Activated naive CD4-positive, alpha-beta T cell treated with anti-CD3 and anti-CD28 coated beads, Interleukin-2, amount 50 U/mL, for 72 hours (primary cell): ENCODE results near the gene C14orf39. TPM values are rescaled to one million over a fixed set of nuclear protein-coding genes. Genes with fewer than 3 reads are reported as not detected.
"Not testable (repeated sequence)": the region's sequence is repeated elsewhere in the genome, so short reads cannot be mapped to it uniquely, and the experiment has no call there.

ENCODE experiments used
- ATAC-seq, 2 donors: fragments of 150-1000 bp; cut with Tn5 transposase; 2 replicates each; pipeline ENCODE4 v1.10.0; 2021; ENCODE audit warnings: mild to moderate bottlenecking in 2 of 2, moderate library complexity in 2 of 2
- DNase-seq, 2 donors: peaks; one replicate each; pipeline ENCODE4 v3.0.0; 2021 to 2022; ENCODE audit warnings: low spot score in 2 of 2
- H3K27ac Mint-ChIP-seq, 2 donors: one replicate each; pipeline ENCODE4 v1.8.0; 2022; ENCODE audit warnings: mild to moderate bottlenecking in 2 of 2, mixed read lengths in 2 of 2
- H3K36me3 Mint-ChIP-seq, 2 donors: one replicate each; pipeline ENCODE4 v1.8.0; 2022; ENCODE audit warnings: mixed read lengths in 2 of 2
- H3K9me3 Mint-ChIP-seq, 2 donors: one replicate each; pipeline ENCODE4 v1.8.0; 2022; ENCODE audit warnings: mixed read lengths in 2 of 2
- total RNA-seq, 2 donors: library from RNA; stranded (reverse); gene quantifications; one replicate each; pipeline ENCODE4 v1.2.3, GENCODE V29; 2022

C14orf39 gene
- total RNA-seq, 2 donors from 2014 or later, result not detected

GRCh38 chr14:60506462-60506984 is 20.7 kb upstream of the C14orf39 start:
- Mint-ChIP-seq H3K9me3 (no peaks in the 10 kb centered on the region), H3K36me3 (peaks cover 7 to 21% of the 10 kb centered on the region in 2 donors), H3K27ac (no peak overlapping the region)
- peak in 1 of 2 donors; percentile 5 for DNase-seq
- ATAC-seq, result no peak

GRCh38 chr14:60506010-60506409 is 20.1 kb upstream of the C14orf39 start:
- Mint-ChIP-seq H3K9me3 (no peaks in the 10 kb centered on the region), H3K27ac (no peak overlapping the region), H3K36me3 (peaks cover 7 to 21% of the 10 kb centered on the region in 2 donors)
- DNase-seq (no peak), ATAC-seq (no peak)

- peaks cover 7 to 18% of the 10 kb centered on the region in 2 donors for H3K36me3 Mint-ChIP-seq
These were observed 19.6 kb upstream of the C14orf39 start for GRCh38 chr14:60505448-60505847.

GRCh38 chr14:60502541-60502940 is 16.7 kb upstream of the C14orf39 start:
- H3K27ac Mint-ChIP-seq, result no peak overlapping the region
- DNase-seq (no peak), ATAC-seq (no peak)
- no peaks in the 10 kb centered on the region for H3K9me3 Mint-ChIP-seq
- H3K36me3 Mint-ChIP-seq, result peaks cover 3 to 12% of the 10 kb centered on the region in 2 donors

More at GRCh38 chr14:60505448-60505847, 19.6 kb upstream of the C14orf39 start:
- H3K27ac Mint-ChIP-seq, result no peak overlapping the region
- ATAC-seq (no peak), DNase-seq (no peak)
- H3K9me3 Mint-ChIP-seq, result no peaks in the 10 kb centered on the region

- ATAC-seq (no peak), DNase-seq (no peak)
- H3K27ac Mint-ChIP-seq, result no peak overlapping the region
- H3K36me3 Mint-ChIP-seq, result peaks cover 0 to 5% of the 10 kb centered on the region in 2 donors
- H3K9me3 Mint-ChIP-seq, result peaks cover 0 to 3% of the 10 kb centered on the region in 2 donors
These were observed 10.1 kb upstream of the C14orf39 start for GRCh38 chr14:60495946-60496345.

GRCh38 chr14:60490270-60490669 is 4.4 kb upstream of the C14orf39 start:
- DNase-seq, result no peak
- no peak for ATAC-seq
- peaks cover 0 to 3% of the 10 kb centered on the region in 2 donors for H3K9me3 Mint-ChIP-seq
- H3K27ac Mint-ChIP-seq, result no peak overlapping the region
- peaks cover 0 to 4% of the 10 kb centered on the region in 2 donors for H3K36me3 Mint-ChIP-seq

GRCh38 chr14:60488175-60488574 is 2.3 kb upstream of the C14orf39 start:
- DNase-seq (no peak), ATAC-seq (no peak)
- Mint-ChIP-seq H3K27ac (no peak overlapping the region), H3K36me3 (no peaks in the 10 kb centered on the region), H3K9me3 (no peaks in the 10 kb centered on the region)

GRCh38 chr14:60487211-60487610 is 1.3 kb upstream of the C14orf39 start:
- Mint-ChIP-seq H3K27ac (no peak overlapping the region), H3K36me3 (no peaks in the 10 kb centered on the region), H3K9me3 (no peaks in the 10 kb centered on the region)
- DNase-seq (no peak), ATAC-seq (no peak)

GRCh38 chr14:60485057-60485597 is 736 bp downstream of the C14orf39 start:
- H3K27ac Mint-ChIP-seq, result no peak overlapping the region
- no peak for DNase-seq
- H3K36me3 Mint-ChIP-seq, result peaks cover 0 to under 1% of the 10 kb centered on the region in 2 donors
- ATAC-seq, result no peak
- H3K9me3 Mint-ChIP-seq, result peaks cover 4% of the 10 kb centered on the region in 2 donors

- DNase-seq, result no peak
- ATAC-seq, result no peak
- H3K27ac Mint-ChIP-seq, result no peak overlapping the region
- H3K36me3 Mint-ChIP-seq, result peaks cover 0 to 4% of the 10 kb centered on the region in 2 donors
- H3K9me3 Mint-ChIP-seq, result peaks cover 4 to 10% of the 10 kb centered on the region in 2 donors
These were observed 3.1 kb downstream of the C14orf39 start for GRCh38 chr14:60482743-60483142.

GRCh38 chr14:60480248-60480647 is 5.6 kb downstream of the C14orf39 start:
- not testable (repeated sequence) for DNase-seq, ATAC-seq, H3K36me3 Mint-ChIP-seq, H3K27ac Mint-ChIP-seq, H3K9me3 Mint-ChIP-seq

- DNase-seq (no peak), ATAC-seq (no peak)
- H3K9me3 Mint-ChIP-seq, result no peaks in the 10 kb centered on the region
- no peak overlapping the region for H3K27ac Mint-ChIP-seq
- no peaks in the 10 kb centered on the region for H3K36me3 Mint-ChIP-seq
These were observed 30.0 kb downstream of the C14orf39 start for GRCh38 chr14:60455875-60456274.

- peaks cover 4 to 9% of the 10 kb centered on the region in 2 donors for H3K9me3 Mint-ChIP-seq
- no peak overlapping the region for H3K27ac Mint-ChIP-seq
- no peaks in the 10 kb centered on the region for H3K36me3 Mint-ChIP-seq
- ATAC-seq (no peak), DNase-seq (no peak)
These were observed 55.6 kb downstream of the C14orf39 start for GRCh38 chr14:60430276-60430675.

- Mint-ChIP-seq H3K36me3 (no peaks in the 10 kb centered on the region), H3K9me3 (peaks cover 6% of the 10 kb centered on the region in 2 donors), H3K27ac (no peak overlapping the region)
- no peak for DNase-seq
- no peak for ATAC-seq
These were observed 65.8 kb downstream of the C14orf39 start for GRCh38 chr14:60420050-60420449.

GRCh38 chr14:60397550-60397949 is 88.3 kb downstream of the C14orf39 start:
- H3K9me3 Mint-ChIP-seq, DNase-seq, H3K36me3 Mint-ChIP-seq, H3K27ac Mint-ChIP-seq: not testable (repeated sequence)
- ATAC-seq, result peak; percentile 64 to 68

- DNase-seq, result no peak
- no peak for ATAC-seq
- H3K9me3 Mint-ChIP-seq, result peaks cover 0 to 3% of the 10 kb centered on the region in 2 donors
- H3K36me3 Mint-ChIP-seq, result peaks cover 0 to 4% of the 10 kb centered on the region in 2 donors
- no peak overlapping the region for H3K27ac Mint-ChIP-seq
These were observed 89.0 kb downstream of the C14orf39 start for GRCh38 chr14:60396718-60397343.
